ENCODE measurements around the gene CRYZL1.

CRYZL1 gene

GRCh38 chr21:33552093-33552998 is 89.2 kb downstream of the CRYZL1 start:
- no peak for TF ChIP-seq EZH2 (IDR thresholded peaks at IDR 0.05; ENCODE audit: borderline replicate concordance, low read depth, low read length, severe bottlenecking)
- no peak for TF ChIP-seq CTCF (IDR thresholded peaks at IDR 0.05; ENCODE audit: borderline replicate concordance, extremely low read depth, low read length, poor library complexity, severe bottlenecking)
- peak; percentile 29; the same call in 1 of the 3 replicates for ATAC-seq (ENCODE audit: insufficient read depth, low read depth)
- Histone ChIP-seq H3K4me2 (ENCODE audit: insufficient read depth, low read length) (peak overlapping the region; percentile 28; the same call in 1 of the 2 replicates), H4K20me1 (ENCODE audit: insufficient read depth, low read length) (peaks cover 79% of the 10 kb centered on the region), H2AFZ (ENCODE audit: low read depth, low read length) (no peak overlapping the region), H3K79me2 (ENCODE audit: insufficient read depth, low read length) (peaks cover 98% of the 10 kb centered on the region), H3K4me3 (ENCODE audit: low read depth in 1 of 2, low read length in 2 of 2) (no peak overlapping the region), H3K9ac (ENCODE audit: low read depth, low read length) (no peak overlapping the region), H3K27ac (ENCODE audit: low read length) (no peak overlapping the region), H3K9me3 (ENCODE audit: insufficient read depth, low read length, severe bottlenecking) (no peaks in the 10 kb centered on the region), H3K27me3 (ENCODE audit: insufficient read depth, low read length, poor library complexity) (no peaks in the 10 kb centered on the region), H3K4me1 (ENCODE audit: insufficient read depth, low read length) (peaks cover 46% of the 10 kb centered on the region), H3K36me3 (ENCODE audit: insufficient read depth, low read length) (peaks cover 96% of the 10 kb centered on the region)
- no peak for DNase-seq

DNA sequence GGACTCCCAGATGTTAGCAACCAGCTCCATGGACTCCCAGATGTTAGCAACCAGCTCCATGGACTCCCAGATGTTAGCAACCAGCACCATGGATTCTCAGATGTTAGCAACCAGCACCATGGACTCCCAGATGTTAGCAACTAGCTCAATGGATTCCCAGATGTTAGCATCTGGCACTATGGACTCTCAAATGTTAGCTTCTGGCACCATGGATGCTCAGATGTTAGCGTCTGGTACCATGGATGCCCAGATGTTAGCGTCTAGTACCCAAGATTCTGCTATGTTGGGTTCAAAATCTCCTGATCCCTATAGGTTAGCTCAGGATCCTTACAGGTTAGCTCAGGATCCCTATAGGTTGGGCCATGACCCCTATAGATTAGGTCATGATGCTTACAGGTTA is 89.9 kb downstream of the CRYZL1 start:
- ATAC-seq (ENCODE audit: insufficient read depth, low read depth) (no peak), DNase-seq (no peak)
- Histone ChIP-seq H3K9me3 (ENCODE audit: insufficient read depth, low read length, severe bottlenecking) (no peaks in the 10 kb centered on the region), H3K4me1 (ENCODE audit: insufficient read depth, low read length) (peaks cover 46% of the 10 kb centered on the region), H2AFZ (ENCODE audit: low read depth, low read length) (no peak overlapping the region), H3K36me3 (ENCODE audit: insufficient read depth, low read length) (peaks cover 96% of the 10 kb centered on the region), H4K20me1 (ENCODE audit: insufficient read depth, low read length) (peaks cover 77% of the 10 kb centered on the region), H3K4me2 (ENCODE audit: insufficient read depth, low read length) (peak overlapping the region; percentile 28; the same call in 1 of the 2 replicates), H3K4me3 (ENCODE audit: low read depth in 1 of 2, low read length in 2 of 2) (no peak overlapping the region), H3K27ac (ENCODE audit: low read length) (no peak overlapping the region), H3K9ac (ENCODE audit: low read depth, low read length) (no peak overlapping the region), H3K27me3 (ENCODE audit: insufficient read depth, low read length, poor library complexity) (no peaks in the 10 kb centered on the region), H3K79me2 (ENCODE audit: insufficient read depth, low read length) (peaks cover 98% of the 10 kb centered on the region)
- TF ChIP-seq EZH2 (IDR thresholded peaks at IDR 0.05; ENCODE audit: borderline replicate concordance, low read depth, low read length, severe bottlenecking) (no peak), CTCF (IDR thresholded peaks at IDR 0.05; ENCODE audit: borderline replicate concordance, extremely low read depth, low read length, poor library complexity, severe bottlenecking) (no peak)

GRCh38 chr21:33550772-33551660 is 90.5 kb downstream of the CRYZL1 start:
- TF ChIP-seq CTCF (IDR thresholded peaks at IDR 0.05; ENCODE audit: borderline replicate concordance, extremely low read depth, low read length, poor library complexity, severe bottlenecking) (no peak), EZH2 (IDR thresholded peaks at IDR 0.05; ENCODE audit: borderline replicate concordance, low read depth, low read length, severe bottlenecking) (no peak)
- H3K4me1 ChIP-seq (ENCODE audit: insufficient read depth, low read length), result peaks cover 49% of the 10 kb centered on the region
- H3K9ac ChIP-seq (ENCODE audit: low read depth, low read length), result no peak overlapping the region
- no peak overlapping the region for H3K4me3 ChIP-seq (ENCODE audit: low read depth in 1 of 2, low read length in 2 of 2)
- H2AFZ ChIP-seq (ENCODE audit: low read depth, low read length), result no peak overlapping the region
- peaks cover 75% of the 10 kb centered on the region for H4K20me1 ChIP-seq (ENCODE audit: insufficient read depth, low read length)
- no peak overlapping the region for H3K27ac ChIP-seq (ENCODE audit: low read length)
- H3K4me2 ChIP-seq (ENCODE audit: insufficient read depth, low read length), result peak overlapping the region; percentile 28; the same call in 1 of the 2 replicates
- H3K79me2 ChIP-seq (ENCODE audit: insufficient read depth, low read length), result peaks cover 99% of the 10 kb centered on the region
- H3K27me3 ChIP-seq (ENCODE audit: insufficient read depth, low read length, poor library complexity), result no peaks in the 10 kb centered on the region
- ATAC-seq (ENCODE audit: insufficient read depth, low read depth) (no peak; the same call in 2 of the 3 replicates), DNase-seq (no peak)
- peaks cover 97% of the 10 kb centered on the region for H3K36me3 ChIP-seq (ENCODE audit: insufficient read depth, low read length)
- no peaks in the 10 kb centered on the region for H3K9me3 ChIP-seq (ENCODE audit: insufficient read depth, low read length, severe bottlenecking)
